ENCODE results near the gene SINHCAF.
A peak's percentile ranks its signal among the peaks of the same experiment; 100 is the strongest.
"Not testable (repeated sequence)": the region's sequence is repeated elsewhere in the genome, so short reads cannot be mapped to it uniquely, and the experiment has no call there.

Gene SINHCAF

DNA sequence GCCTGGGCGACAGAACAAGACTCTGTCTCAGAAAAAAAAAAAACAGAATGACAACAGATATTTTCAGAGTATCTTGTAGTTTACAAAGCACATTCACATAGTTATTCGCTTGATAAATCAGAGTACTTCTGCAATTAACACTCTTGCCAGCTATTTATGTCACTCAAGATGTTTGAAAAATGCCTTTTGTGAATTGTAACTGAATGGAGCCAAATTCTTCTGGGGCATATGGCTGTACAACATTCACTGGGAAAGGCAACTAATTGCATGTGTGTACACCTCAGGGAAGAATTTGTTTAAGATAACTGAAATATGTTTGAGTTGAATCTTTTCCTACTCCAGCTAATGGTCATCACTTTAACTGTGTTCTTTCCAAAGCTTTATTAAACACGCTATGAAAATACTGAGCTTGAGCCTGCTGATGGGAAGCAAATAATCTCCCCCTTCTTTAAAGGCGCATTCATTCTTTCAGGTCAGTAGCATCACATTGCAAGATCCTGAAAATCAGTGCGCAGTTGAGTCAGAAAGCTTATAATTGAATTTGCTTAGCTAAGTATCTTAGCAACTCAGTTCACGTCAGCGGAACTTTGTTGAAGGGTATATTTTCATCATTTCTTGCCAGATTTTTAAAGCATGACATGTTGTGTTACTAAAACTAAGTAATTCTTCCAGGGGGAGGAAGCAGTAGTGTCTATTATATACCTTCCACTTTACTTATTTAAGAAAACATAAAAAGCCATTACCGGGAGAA, 66.6 kb downstream of the SINHCAF start:
- no peak for DNase-seq

DNA sequence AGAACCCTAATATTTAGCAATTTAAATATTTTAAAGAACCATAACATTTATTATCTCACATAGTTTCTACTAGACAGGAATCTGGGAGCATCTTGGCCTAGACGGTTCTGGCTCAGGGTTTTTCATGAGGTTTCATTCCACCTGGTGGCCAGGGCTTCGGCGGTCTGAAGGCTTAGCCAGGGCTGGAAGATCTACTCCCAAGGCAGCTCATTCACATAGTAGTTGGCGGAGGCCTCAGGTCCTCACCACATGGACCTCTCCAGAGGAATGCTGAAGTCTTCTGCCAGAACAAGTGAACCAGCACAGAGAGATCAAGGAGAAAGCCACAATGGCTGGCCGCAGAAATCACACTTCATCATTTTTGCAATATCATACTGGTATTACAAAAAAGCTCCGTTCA, 68.2 kb downstream of the SINHCAF start:
- DNase-seq: no peak

- DNase-seq: not testable (repeated sequence)
Observed at GRCh38 chr12:31251707-31252611, 74.0 kb downstream of the SINHCAF start.

GRCh38 chr12:31250179-31250578, 75.8 kb downstream of the SINHCAF start:
- no peak for DNase-seq

DNA sequence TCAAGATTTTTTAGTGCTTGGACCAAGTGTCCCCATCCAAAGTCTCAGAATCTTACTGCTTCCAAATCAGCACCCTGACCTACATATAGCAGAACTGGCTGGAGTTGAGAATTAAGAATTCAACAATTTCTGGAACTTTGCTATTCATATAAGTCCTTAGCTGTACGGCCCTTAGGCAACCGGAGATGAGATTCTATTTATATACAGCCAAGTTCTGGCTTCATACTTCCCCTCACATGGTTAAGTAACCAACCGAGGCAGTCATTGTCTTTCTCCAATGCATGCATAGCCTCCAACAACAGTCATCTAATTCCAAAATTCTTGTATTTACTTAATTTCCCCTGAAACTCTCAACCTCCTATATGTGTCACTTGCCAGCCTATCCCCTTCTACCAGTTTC, 76.6 kb downstream of the SINHCAF start:
- no peak for DNase-seq

DNA sequence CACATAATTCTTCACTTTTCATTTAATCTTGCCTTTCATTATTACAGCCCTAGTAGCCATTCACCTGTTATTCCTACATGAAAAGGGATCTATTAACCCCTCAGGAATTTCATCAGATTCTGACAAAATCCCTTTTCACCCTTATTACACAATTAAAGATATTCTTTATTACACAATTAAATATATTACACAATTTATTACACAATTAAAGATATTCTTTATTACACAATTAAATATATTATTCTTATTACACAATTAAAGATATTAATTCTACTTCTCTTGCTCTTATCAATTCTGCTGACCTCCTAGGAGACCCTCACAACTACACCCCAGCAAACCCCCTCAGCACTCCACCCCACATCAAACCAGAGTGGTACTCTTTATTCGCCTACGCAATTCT, 77.1 kb downstream of the SINHCAF start:
- DNase-seq: no peak

GRCh38 chr12:31248337-31248736, 77.6 kb downstream of the SINHCAF start:
- no peak for DNase-seq

DNA sequence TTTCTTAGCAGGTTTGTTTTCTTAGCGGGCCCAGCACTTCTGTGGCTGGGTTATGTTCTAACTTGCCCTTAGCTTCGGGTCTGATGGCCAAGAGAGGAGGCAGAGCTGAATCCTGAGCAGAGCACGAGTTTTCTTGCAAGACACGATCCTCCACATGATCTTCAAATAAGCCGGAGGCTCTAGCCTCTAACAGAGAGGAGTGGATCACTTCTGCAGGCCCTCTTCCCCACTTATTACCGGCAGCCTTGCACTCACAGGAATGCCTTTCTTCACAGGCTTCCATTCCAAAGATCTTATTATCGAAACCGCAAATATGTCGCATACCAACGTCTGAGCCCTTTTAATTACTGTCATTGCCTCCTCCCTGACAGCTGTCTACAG, 79.5 kb downstream of the SINHCAF start:
- no peak for DNase-seq

DNA sequence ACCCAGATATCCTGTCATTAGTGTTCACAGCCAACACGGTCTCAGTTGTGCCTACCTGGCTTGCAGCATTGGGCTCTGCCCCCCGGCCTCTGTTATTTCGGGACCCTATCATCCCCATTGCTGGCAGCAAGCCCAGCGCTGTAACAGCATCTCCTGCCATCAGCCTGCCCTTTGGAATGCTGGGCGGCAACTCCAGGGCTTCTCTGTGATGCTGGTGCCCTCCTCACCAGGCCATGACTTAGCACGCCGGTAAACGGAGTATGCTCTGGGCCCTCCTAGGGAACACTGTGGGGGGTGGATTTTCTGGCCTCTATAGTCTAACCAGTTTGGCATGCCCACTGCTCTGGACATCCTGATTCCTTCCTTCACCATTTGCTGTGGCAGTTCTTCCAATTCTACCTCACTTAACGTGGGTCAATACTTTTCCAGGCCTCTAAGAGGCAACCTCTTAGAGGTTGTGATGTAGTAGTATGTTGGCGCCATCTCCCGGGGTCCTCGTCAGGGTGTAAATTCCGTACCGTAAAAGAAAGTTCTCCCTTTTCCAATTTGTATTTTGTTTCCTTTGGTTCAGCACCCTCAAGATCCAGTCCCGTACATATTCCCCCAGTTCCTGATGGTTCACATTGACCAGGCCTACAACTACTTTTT, 80.0 kb downstream of the SINHCAF start:
- DNase-seq: no peak

- not testable (repeated sequence) for DNase-seq
Observed at GRCh38 chr12:31242418-31242817, 83.5 kb downstream of the SINHCAF start.

DNA sequence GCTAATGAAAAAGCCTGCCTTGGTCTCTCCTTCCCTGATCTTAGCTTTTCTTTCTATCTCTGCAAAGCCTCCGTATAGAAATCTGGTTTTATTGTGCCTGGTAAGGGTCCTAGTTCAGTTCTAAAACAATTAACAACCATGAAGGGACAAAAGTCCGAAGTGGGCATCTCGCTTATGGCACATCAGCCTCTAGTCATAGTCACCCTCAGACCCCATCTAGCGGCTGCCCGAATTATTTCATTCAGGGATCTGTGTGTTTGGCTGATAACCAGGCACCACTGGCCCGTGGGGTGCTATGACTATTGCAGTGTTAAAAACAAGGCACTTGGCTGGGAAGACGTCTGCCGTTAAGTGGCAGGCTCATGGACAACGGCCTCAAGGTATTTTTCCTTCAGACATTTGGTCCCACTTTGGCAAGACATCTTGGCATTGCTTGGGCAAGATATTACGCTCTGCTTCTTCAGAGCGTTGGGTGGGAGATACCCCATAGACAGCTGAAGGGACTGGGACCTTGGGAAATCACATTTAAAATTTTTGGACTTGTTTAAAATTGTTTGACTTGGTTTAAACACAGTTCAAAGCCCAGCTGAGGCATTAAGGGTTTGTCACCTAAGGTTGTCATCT, 87.1 kb downstream of the SINHCAF start:
- peak; percentile 61 for DNase-seq

GRCh38 chr12:31238333-31238732, 87.6 kb downstream of the SINHCAF start:
- not testable (repeated sequence) for DNase-seq

DNA sequence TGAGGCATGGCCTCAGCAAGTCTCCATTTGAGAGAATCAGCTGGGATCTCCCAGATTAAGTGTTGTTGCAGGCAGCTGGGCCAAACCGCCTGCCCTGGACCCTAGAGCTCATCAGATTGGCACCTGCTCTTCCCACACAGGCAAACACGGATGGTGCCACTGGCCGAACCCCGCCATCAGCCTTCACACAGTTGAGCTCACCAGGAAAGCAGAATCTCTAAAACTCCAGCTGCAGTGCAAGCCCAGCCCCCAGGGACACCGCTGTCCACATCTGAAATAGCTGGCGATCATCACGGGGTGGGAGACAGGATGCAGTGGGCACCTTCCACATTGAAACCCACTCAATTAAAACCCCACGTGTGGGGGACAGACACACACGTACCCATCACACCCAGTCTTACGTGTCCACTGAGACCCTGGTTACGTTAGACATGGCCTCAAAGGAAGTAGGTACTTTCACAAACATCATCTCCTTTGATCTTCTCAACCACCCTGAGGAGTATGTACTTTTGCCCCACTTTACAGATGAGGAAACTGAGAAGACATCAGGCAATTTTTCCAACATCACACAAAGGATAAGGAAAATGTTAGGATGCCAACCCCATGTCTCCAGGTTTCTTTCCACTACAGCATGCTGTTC, 88.8 kb downstream of the SINHCAF start:
- no peak for DNase-seq

DNA sequence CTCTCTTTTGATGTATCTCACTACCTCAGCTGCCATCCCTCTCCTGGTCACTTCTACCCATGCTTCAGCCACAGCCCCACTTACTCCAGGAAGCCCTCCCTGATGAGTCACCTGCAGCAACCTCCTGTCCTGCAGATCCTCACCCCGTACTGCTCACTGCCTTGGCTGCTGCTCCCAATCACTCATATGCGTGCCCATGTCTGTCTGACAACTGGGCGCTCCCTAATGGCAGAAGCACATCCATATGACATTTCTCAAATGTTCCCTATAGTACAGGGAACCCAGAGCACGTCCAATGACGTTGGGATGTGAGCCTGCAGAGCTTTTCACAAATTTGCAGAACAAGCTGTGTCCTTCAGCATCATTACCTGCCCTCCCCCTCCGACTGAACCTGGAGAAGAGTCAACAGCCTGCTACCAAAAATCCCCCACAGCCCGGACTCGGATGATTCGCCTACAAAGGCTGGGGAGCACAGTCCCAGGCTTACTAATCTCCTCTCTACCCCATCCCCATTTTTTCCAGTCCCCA, 90.0 kb downstream of the SINHCAF start:
- no peak for DNase-seq

GRCh38 chr12:31234955-31235867, 90.7 kb downstream of the SINHCAF start:
- DNase-seq: no peak

- DNase-seq: no peak
Observed at GRCh38 chr12:31234053-31234840, 91.7 kb downstream of the SINHCAF start.

DNA sequence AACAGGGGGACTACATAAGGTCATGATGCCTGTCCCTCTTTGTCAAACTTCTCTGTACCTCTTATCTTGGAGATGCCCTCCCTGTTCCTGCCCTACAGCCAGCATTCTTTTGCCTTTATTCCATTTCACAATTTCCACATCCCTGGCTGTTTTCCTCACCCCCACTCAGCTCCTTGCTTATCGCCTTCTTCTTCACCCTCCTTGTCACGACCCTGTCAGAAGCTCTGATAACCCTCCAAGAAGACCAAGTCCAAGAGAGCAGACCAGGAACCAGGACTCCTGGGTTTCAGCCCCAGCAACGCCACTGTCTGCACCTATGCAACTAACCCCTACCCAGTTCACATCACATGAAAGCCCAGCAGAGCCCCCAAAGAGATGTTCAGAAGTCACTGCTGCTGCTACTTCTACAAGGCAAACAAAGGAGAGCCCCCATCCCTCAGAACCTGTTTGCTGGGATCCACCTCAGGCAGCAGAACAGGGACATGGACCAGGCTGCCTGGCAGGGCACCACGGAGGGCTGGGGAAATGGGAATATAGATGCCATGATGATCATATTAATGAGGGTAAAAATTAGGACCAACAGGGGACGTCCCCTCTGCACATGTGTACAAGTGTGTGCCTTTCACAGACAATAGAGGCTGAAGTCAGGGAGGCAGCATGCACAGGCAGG, 92.8 kb downstream of the SINHCAF start:
- DNase-seq: no peak

DNA sequence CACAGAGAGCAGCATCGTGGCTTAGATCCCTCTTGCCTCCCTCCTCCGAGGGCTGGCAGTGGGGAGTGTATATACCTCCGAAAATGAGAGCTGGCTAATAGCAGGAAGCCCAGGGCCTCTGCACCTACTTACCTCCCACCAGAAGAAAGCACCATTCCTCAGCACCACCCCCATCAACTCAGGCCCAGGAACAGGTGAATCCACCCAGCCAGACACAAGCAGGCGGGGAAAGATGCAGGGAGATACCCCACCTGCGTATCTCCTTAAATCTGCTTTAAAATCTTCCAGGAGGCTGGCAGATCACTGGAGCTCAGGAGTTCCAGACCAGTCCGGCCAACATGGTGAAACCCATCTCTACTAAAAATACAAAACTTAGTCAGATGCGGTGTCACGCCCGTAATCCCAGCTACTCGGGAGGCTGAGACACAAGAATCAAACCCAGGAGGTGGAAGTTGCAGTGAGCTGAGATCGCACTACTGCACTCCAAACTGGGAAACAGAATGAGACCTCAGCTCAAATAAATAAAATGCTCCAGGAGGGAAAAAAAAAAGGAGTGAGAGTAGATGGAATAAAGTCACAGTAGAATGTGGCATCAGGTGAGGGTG, 93.5 kb downstream of the SINHCAF start:
- DNase-seq: no peak

- no peak for DNase-seq
Observed at GRCh38 chr12:31231611-31232360, 94.2 kb downstream of the SINHCAF start.

Data from activated CD8-positive, alpha-beta memory T cell treated with anti-CD3 and anti-CD28 coated beads, Interleukin-2, amount 50 U/mL, for 4 hours (primary cell).